HEK293 (cell line): ENCODE results near the gene SMAD7.

ENCODE experiments used
- BCL11A ChIP-seq: fragments of 450-650 bp; formaldehyde crosslinking; IDR thresholded peaks from 2 replicates; pipeline ENCODE4 v1.5.1; 2016; ENCODE audit warnings: low read depth, missing biosample characterization, missing genetic modification characterization
- BCL11B ChIP-seq: fragments of 450-650 bp; formaldehyde crosslinking; IDR thresholded peaks from 2 replicates; pipeline ENCODE4 v1.5.1; 2016; ENCODE audit warnings: low read depth, missing biosample characterization, missing genetic modification characterization
- EGR2 ChIP-seq: fragments of 450-650 bp; formaldehyde crosslinking; IDR thresholded peaks from 2 replicates; pipeline ENCODE4 v1.5.1; 2016; ENCODE audit warnings: low read depth, missing biosample characterization, missing genetic modification characterization
- GLIS2 ChIP-seq: fragments of 450-650 bp; formaldehyde crosslinking; IDR thresholded peaks from 2 replicates; pipeline ENCODE4 v1.5.1; 2016; ENCODE audit warnings: missing biosample characterization, missing genetic modification characterization
- HOXD13 ChIP-seq: sonication (generic); formaldehyde crosslinking; IDR thresholded peaks from 2 replicates; pipeline ENCODE4 v1.8.0; 2022; ENCODE audit warnings: missing genetic modification reagents, borderline replicate concordance
- KLF10 ChIP-seq: fragments of 450-650 bp; IDR thresholded peaks from 2 replicates; pipeline ENCODE4 v1.5.1; 2018; ENCODE audit warnings: missing biosample characterization, mild to moderate bottlenecking, missing genetic modification characterization
- KLF17 ChIP-seq: fragments of 450-650 bp; formaldehyde crosslinking; IDR thresholded peaks from 2 replicates; pipeline ENCODE4 v1.5.1; 2016; ENCODE audit warnings: missing biosample characterization, missing genetic modification characterization
- KLF7 ChIP-seq: fragments of 450-650 bp; formaldehyde crosslinking; IDR thresholded peaks from 2 replicates; pipeline ENCODE4 v1.5.1; 2016; ENCODE audit warnings: missing biosample characterization, missing genetic modification characterization, borderline replicate concordance
- REPIN1 ChIP-seq: fragments of 450-650 bp; formaldehyde crosslinking; IDR thresholded peaks from 2 replicates; pipeline ENCODE4 v1.5.1; 2017; ENCODE audit warnings: missing biosample characterization, missing genetic modification characterization, low read depth
- ZBTB49 ChIP-seq: fragments of 450-650 bp; formaldehyde crosslinking; IDR thresholded peaks from 2 replicates; pipeline ENCODE4 v1.5.1; 2016; ENCODE audit warnings: missing biosample characterization, missing genetic modification characterization, low read depth
- ZBTB7A ChIP-seq: fragments of 450-650 bp; formaldehyde crosslinking; IDR thresholded peaks from 2 replicates; pipeline ENCODE4 v1.5.1; 2016; ENCODE audit warnings: low read depth, missing biosample characterization, missing genetic modification characterization
- ZBTB8A ChIP-seq: fragments of 450-650 bp; formaldehyde crosslinking; IDR thresholded peaks from 2 replicates; pipeline ENCODE4 v1.5.1; 2016; ENCODE audit warnings: missing biosample characterization, missing genetic modification characterization
- ZEB2 ChIP-seq: fragments of 450-650 bp; formaldehyde crosslinking; IDR thresholded peaks from 2 replicates; pipeline ENCODE4 v1.5.1; 2016; ENCODE audit warnings: missing biosample characterization, missing genetic modification characterization
- ZNF184 ChIP-seq: fragments of 450-650 bp; IDR thresholded peaks from 2 replicates; pipeline ENCODE4 v1.5.1; 2018; ENCODE audit warnings: missing biosample characterization, mild to moderate bottlenecking, missing genetic modification characterization
- ZNF23 ChIP-seq: fragments of 450-650 bp; formaldehyde crosslinking; IDR thresholded peaks from 2 replicates; pipeline ENCODE4 v1.5.1; 2016; ENCODE audit warnings: missing biosample characterization, missing genetic modification characterization, borderline replicate concordance
- ZNF391 ChIP-seq: fragments of 450-650 bp; formaldehyde crosslinking; IDR thresholded peaks from 2 replicates; pipeline ENCODE4 v1.5.1; 2016; ENCODE audit warnings: low read depth, missing biosample characterization, missing genetic modification characterization, borderline replicate concordance
- ZNF394 ChIP-seq: fragments of 450-650 bp; formaldehyde crosslinking; IDR thresholded peaks from 2 replicates; pipeline ENCODE4 v1.5.1; 2016; ENCODE audit warnings: missing biosample characterization, missing genetic modification characterization, mild to moderate bottlenecking, moderate library complexity, borderline replicate concordance
- ZNF449 ChIP-seq: fragments of 450-650 bp; formaldehyde crosslinking; IDR thresholded peaks from 2 replicates; pipeline ENCODE4 v1.5.1; 2017; ENCODE audit warnings: missing biosample characterization, mild to moderate bottlenecking, missing genetic modification characterization, moderate library complexity
- ZNF555 ChIP-seq: fragments of 450-650 bp; formaldehyde crosslinking; conservative IDR thresholded peaks from 2 replicates; pipeline ENCODE4 v1.5.1; 2017; ENCODE audit warnings: missing biosample characterization, mild to moderate bottlenecking, missing genetic modification characterization, inconsistent platforms
- ZNF610 ChIP-seq: fragments of 450-650 bp; formaldehyde crosslinking; IDR thresholded peaks from 2 replicates; pipeline ENCODE4 v1.5.1; 2016; ENCODE audit warnings: missing biosample characterization, missing genetic modification characterization, borderline replicate concordance
- ZNF621 ChIP-seq: fragments of 450-650 bp; formaldehyde crosslinking; IDR thresholded peaks from 2 replicates; pipeline ENCODE4 v1.5.1; 2017; ENCODE audit warnings: missing biosample characterization, missing genetic modification characterization
- ZNF623 ChIP-seq: fragments of 450-650 bp; formaldehyde crosslinking; IDR thresholded peaks from 2 replicates; pipeline ENCODE4 v1.5.1; 2016; ENCODE audit warnings: missing biosample characterization, missing genetic modification characterization
- ZNF654 ChIP-seq: fragments of 450-650 bp; formaldehyde crosslinking; IDR thresholded peaks from 2 replicates; pipeline ENCODE4 v1.5.1; 2016; ENCODE audit warnings: low read depth, missing biosample characterization, missing genetic modification characterization
- ZNF701 ChIP-seq: fragments of 450-650 bp; formaldehyde crosslinking; IDR thresholded peaks from 2 replicates; pipeline ENCODE4 v1.5.1; 2016; ENCODE audit warnings: missing biosample characterization, missing genetic modification characterization
- ZNF830 ChIP-seq: fragments of 450-650 bp; IDR thresholded peaks from 2 replicates; pipeline ENCODE4 v1.5.0; 2018; ENCODE audit warnings: missing biosample characterization, missing genetic modification characterization, low read depth, mild to moderate bottlenecking, moderate library complexity
- ZNF843 ChIP-seq: fragments of 450-650 bp; formaldehyde crosslinking; IDR thresholded peaks from 2 replicates; pipeline ENCODE4 v1.5.1; 2016; ENCODE audit warnings: missing biosample characterization, missing genetic modification characterization
- TF ChIP-seq, protein P1 (sequence below): fragments of 450-650 bp; formaldehyde crosslinking; IDR thresholded peaks from 2 replicates; pipeline ENCODE4 v1.5.1; 2017; ENCODE audit warnings: missing biosample characterization, missing genetic modification characterization
- TF ChIP-seq, protein P2 (sequence below): fragments of 450-650 bp; formaldehyde crosslinking; conservative IDR thresholded peaks from 2 replicates; pipeline ENCODE4 v1.5.1; 2016; ENCODE audit warnings: low read depth, missing biosample characterization, missing genetic modification characterization

Gene SMAD7

GRCh38 chr18:48997985-48998831, 47.4 kb upstream of the SMAD7 start (continued):
- TF ChIP-seq, protein P1, sequence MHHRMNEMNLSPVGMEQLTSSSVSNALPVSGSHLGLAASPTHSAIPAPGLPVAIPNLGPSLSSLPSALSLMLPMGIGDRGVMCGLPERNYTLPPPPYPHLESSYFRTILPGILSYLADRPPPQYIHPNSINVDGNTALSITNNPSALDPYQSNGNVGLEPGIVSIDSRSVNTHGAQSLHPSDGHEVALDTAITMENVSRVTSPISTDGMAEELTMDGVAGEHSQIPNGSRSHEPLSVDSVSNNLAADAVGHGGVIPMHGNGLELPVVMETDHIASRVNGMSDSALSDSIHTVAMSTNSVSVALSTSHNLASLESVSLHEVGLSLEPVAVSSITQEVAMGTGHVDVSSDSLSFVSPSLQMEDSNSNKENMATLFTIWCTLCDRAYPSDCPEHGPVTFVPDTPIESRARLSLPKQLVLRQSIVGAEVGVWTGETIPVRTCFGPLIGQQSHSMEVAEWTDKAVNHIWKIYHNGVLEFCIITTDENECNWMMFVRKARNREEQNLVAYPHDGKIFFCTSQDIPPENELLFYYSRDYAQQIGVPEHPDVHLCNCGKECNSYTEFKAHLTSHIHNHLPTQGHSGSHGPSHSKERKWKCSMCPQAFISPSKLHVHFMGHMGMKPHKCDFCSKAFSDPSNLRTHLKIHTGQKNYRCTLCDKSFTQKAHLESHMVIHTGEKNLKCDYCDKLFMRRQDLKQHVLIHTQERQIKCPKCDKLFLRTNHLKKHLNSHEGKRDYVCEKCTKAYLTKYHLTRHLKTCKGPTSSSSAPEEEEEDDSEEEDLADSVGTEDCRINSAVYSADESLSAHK: no peak
- TF ChIP-seq ZNF391 (tag by site-specific recombination) (peak; percentile 76; the same call in 1 of the 2 replicates), ZNF394 (tag by site-specific recombination) (peak; percentile 76; the same call in 1 of the 2 replicates), ZNF184 (no peak; the same call in 1 of the 2 replicates), ZBTB7A (tag by site-specific recombination) (no peak), KLF10 (peak; percentile 82), BCL11B (tag by site-specific recombination) (no peak), HOXD13 (CRISPR knock-in tag) (no peak; the same call in 1 of the 2 replicates), ZNF555 (tag by site-specific recombination) (no peak), KLF7 (0 out of 2 replicates have a peak, but pooled peaks have one; percentile 33), ZNF701 (no peak), ZEB2 (peak; percentile 99), GLIS2 (peak; percentile 100), KLF17 (peak; percentile 99), ZNF449 (tag by site-specific recombination) (peak; percentile 18; the same call in 1 of the 2 replicates), ZBTB49 (no peak), BCL11A (tag by site-specific recombination) (peak; percentile 73; the same call in 1 of the 2 replicates), ZBTB8A (tag by site-specific recombination) (peak; percentile 87), ZNF23 (no peak; the same call in 1 of the 2 replicates), REPIN1 (tag by site-specific recombination) (no peak), ZNF623 (tag by site-specific recombination) (0 out of 2 replicates have a peak, but pooled peaks have one; percentile 23), ZNF621 (tag by site-specific recombination) (no peak), ZNF610 (tag by site-specific recombination) (no peak), EGR2 (peak; percentile 69), ZNF654 (no peak), ZNF830 (tag by site-specific recombination) (no peak), ZNF843 (tag by site-specific recombination) (peak; percentile 84)
- TF ChIP-seq, protein P2, sequence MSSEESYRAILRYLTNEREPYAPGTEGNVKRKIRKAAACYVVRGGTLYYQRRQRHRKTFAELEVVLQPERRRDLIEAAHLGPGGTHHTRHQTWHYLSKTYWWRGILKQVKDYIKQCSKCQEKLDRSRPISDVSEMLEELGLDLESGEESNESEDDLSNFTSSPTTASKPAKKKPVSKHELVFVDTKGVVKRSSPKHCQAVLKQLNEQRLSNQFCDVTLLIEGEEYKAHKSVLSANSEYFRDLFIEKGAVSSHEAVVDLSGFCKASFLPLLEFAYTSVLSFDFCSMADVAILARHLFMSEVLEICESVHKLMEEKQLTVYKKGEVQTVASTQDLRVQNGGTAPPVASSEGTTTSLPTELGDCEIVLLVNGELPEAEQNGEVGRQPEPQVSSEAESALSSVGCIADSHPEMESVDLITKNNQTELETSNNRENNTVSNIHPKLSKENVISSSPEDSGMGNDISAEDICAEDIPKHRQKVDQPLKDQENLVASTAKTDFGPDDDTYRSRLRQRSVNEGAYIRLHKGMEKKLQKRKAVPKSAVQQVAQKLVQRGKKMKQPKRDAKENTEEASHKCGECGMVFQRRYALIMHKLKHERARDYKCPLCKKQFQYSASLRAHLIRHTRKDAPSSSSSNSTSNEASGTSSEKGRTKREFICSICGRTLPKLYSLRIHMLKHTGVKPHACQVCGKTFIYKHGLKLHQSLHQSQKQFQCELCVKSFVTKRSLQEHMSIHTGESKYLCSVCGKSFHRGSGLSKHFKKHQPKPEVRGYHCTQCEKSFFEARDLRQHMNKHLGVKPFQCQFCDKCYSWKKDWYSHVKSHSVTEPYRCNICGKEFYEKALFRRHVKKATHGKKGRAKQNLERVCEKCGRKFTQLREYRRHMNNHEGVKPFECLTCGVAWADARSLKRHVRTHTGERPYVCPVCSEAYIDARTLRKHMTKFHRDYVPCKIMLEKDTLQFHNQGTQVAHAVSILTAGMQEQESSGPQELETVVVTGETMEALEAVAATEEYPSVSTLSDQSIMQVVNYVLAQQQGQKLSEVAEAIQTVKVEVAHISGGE (tag by site-specific recombination): 0 out of 2 replicates have a peak, but pooled peaks have one; percentile 23
